Liver (tissue), 9 donors: ENCODE data around the gene MGP. TPM values are rescaled to one million over a fixed set of nuclear protein-coding genes. Genes with fewer than 3 reads are reported as not detected.

ENCODE experiments used
- DNase-seq: peaks from one replicate; pipeline ENCODE4 v3.0.0-alpha.2; 2017; ENCODE audit warnings: low spot score
- H3K27ac ChIP-seq, 2 donors: one replicate each; pipeline ENCODE4 v1.7.0; 2013; ENCODE audit warnings: inconsistent platforms in 2 of 2, low read length in 2 of 2, control low read depth in 1 of 2, low read depth in 1 of 2, mild to moderate bottlenecking in 1 of 2
- H3K27me3 ChIP-seq, 4 donors: one replicate each; pipeline versions ENCODE4 v1.6.1 to v1.7.0; 2013; ENCODE audit warnings: low read length in 3 of 4, inconsistent platforms in 1 of 4, mild to moderate bottlenecking in 1 of 4, moderate library complexity in 1 of 4; ENCODE audit not compliant: control insufficient read depth in 4 of 4, insufficient read depth in 4 of 4
- H3K36me3 ChIP-seq, 4 donors: one replicate each; pipeline versions ENCODE4 v1.6.1 to v1.7.0; 2013; ENCODE audit warnings: low read length in 3 of 4, mild to moderate bottlenecking in 3 of 4, low read depth in 1 of 4, moderate library complexity in 1 of 4; ENCODE audit not compliant: control insufficient read depth in 4 of 4, insufficient read depth in 3 of 4
- H3K4me1 ChIP-seq, 4 donors: one replicate each; pipeline versions ENCODE4 v1.6.1 to v1.7.0; 2013; ENCODE audit warnings: low read length in 3 of 4, mild to moderate bottlenecking in 3 of 4, moderate library complexity in 1 of 4; ENCODE audit not compliant: control insufficient read depth in 4 of 4, insufficient read depth in 4 of 4
- H3K4me3 ChIP-seq, 3 donors: one replicate each; pipeline versions ENCODE4 v1.6.1 to v1.7.0; 2013; ENCODE audit warnings: low read length in 3 of 3, control low read depth in 1 of 3, low read depth in 1 of 3, mild to moderate bottlenecking in 1 of 3
- H3K9ac ChIP-seq, 2 donors: one replicate each; pipeline ENCODE4 v1.7.0; 2013; ENCODE audit warnings: low read length in 2 of 2, mild to moderate bottlenecking in 2 of 2, moderate library complexity in 2 of 2, control low read depth in 1 of 2, low read depth in 1 of 2
- H3K9me3 ChIP-seq, 4 donors: one replicate each; pipeline versions ENCODE4 v1.6.1 to v1.7.0; 2013; ENCODE audit warnings: low read length in 3 of 4; ENCODE audit not compliant: control insufficient read depth in 4 of 4
- CTCF ChIP-seq: fragments of 150-350 bp; IDR thresholded peaks from 2 replicates; pipeline ENCODE4 v1.5.1; 2017; ENCODE audit warnings: improper control_type of control experiment, low read depth, low read length; ENCODE audit not compliant: missing input control
- FOXA1 ChIP-seq: IDR thresholded peaks from 2 replicates; pipeline ENCODE4 v1.6.1; 2016; ENCODE audit warnings: antibody characterized with exemption
- FOXA2 ChIP-seq: IDR thresholded peaks from 2 replicates; pipeline ENCODE4 v1.6.1; 2016; ENCODE audit warnings: antibody characterized with exemption
- GABPA ChIP-seq, 2 donors: IDR thresholded peaks in 1 of 2; conservative IDR thresholded peaks in 1 of 2; 2 replicates each; pipeline ENCODE4 v1.6.1; 2016; ENCODE audit warnings: antibody characterized with exemption in 2 of 2, mild to moderate bottlenecking in 1 of 2, moderate library complexity in 1 of 2
- HNF4A ChIP-seq, 2 donors: conservative IDR thresholded peaks; 2 replicates each; pipeline ENCODE4 v1.6.1; 2016; ENCODE audit warnings: antibody characterized with exemption in 2 of 2, mild to moderate bottlenecking in 2 of 2
- HNF4G ChIP-seq: IDR thresholded peaks from 2 replicates; pipeline ENCODE4 v1.6.1; 2016; ENCODE audit warnings: antibody characterized with exemption
- JUND ChIP-seq, 2 donors: IDR thresholded peaks; 2 replicates each; pipeline ENCODE4 v1.6.1; 2016; ENCODE audit warnings: antibody characterized with exemption in 2 of 2
- NR2F2 ChIP-seq: IDR thresholded peaks from 2 replicates; pipeline ENCODE4 v1.6.1; 2016; ENCODE audit warnings: antibody characterized with exemption
- RAD21 ChIP-seq, 2 donors: IDR thresholded peaks; 2 replicates each; pipeline ENCODE4 v1.6.1; 2016; ENCODE audit warnings: antibody characterized with exemption in 2 of 2, mild to moderate bottlenecking in 2 of 2
- RXRA ChIP-seq, 2 donors: IDR thresholded peaks; 2 replicates each; pipeline ENCODE4 v1.6.1; 2017 to 2018; ENCODE audit warnings: antibody characterized with exemption in 2 of 2, mild to moderate bottlenecking in 1 of 2
- SP1 ChIP-seq: IDR thresholded peaks from 2 replicates; pipeline ENCODE4 v1.6.1; 2018; ENCODE audit warnings: antibody characterized with exemption, mild to moderate bottlenecking
- TAF1 ChIP-seq: conservative IDR thresholded peaks from 2 replicates; pipeline ENCODE4 v1.6.1; 2016; ENCODE audit warnings: antibody characterized with exemption, mild to moderate bottlenecking
- YY1 ChIP-seq: IDR thresholded peaks from 2 replicates; pipeline ENCODE4 v1.6.1; 2016; ENCODE audit warnings: antibody characterized with exemption, mild to moderate bottlenecking
- WGBS: extraction: QIAGEN DNeasy Blood & Tissue Kit; methylation state at CpG from one replicate; pipeline ENCODE4 v1.1.7; 2013; 5-methylcytosine and 5-hydroxymethylcytosine counted together
- polyA plus RNA-seq, 2 donors: library from polyadenylated mRNA; stranded (reverse) in 1 of 2; unstranded in 1 of 2; fragments of 200-250 nt in 1 of 2; fragments of >200 nt in 1 of 2; fragmentation: Nextera tagmentation in 1 of 2; extraction: Ambion mirVana in 1 of 2; gene quantifications; one replicate each; pipeline versions ENCODE4 v1.2.1 to v1.2.3, GENCODE V29; 2013 to 2015
- total RNA-seq, 2 donors: library from RNA; depleted of rRNA; stranded (reverse); fragments of >200 nt; gene quantifications; one replicate each; pipeline ENCODE4 v1.2.3, GENCODE V29; 2014
- TF ChIP-seq, protein P1 (sequence below): IDR thresholded peaks from 2 replicates; pipeline ENCODE4 v1.6.1; 2016; ENCODE audit warnings: antibody characterized with exemption
- TF ChIP-seq, protein P2 (sequence below): IDR thresholded peaks from 2 replicates; pipeline ENCODE4 v1.6.1; 2016; ENCODE audit warnings: antibody characterized with exemption
- TF ChIP-seq, protein P3 (sequence below): IDR thresholded peaks from 2 replicates; pipeline ENCODE4 v1.6.1; 2016; ENCODE audit warnings: antibody characterized with exemption
- donor health status: healthy.
- donor health status: healthy.
- donor health status: healthy.
- donor health status: healthy.
- donor health status: healthy.

MGP gene
- total and polyA plus RNA-seq, 4 donors = 0.98 to 20.7 (median 11.0) TPM

DNA sequence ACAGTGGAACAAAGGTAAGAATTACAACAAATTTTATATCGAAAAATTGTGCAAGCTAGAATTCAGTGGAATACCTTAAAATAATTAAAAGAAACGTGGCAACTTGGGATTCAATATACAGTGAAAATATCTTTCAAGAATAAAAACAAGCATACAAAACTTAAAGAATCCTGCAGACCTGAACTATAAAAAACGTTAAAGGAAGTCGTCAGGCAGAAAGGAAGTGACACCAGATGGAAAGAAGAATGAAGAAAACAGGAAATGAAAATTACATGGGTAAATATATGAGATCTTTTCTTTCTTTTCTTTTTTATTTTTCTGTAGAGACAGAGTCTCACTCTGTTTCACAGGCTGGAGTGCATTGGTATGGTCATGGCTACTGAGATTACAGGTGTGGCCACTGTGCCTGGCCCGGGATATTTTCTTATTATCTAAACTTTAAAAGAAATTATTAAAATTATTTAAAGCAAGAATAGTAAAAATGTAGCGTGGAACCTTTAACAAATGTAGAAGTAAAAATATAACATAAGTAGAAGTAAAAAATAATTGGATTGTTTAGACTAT is 4.7 kb downstream of the MGP start:
- no peaks in the 10 kb centered on the region for H3K36me3 ChIP-seq
- H3K27ac ChIP-seq = no peak overlapping the region
- H3K9ac ChIP-seq = no peak overlapping the region
- no peak for DNase-seq
- H3K4me1 ChIP-seq = peaks cover 0 to 3% (median under 1%) of the 10 kb centered on the region in 4 donors
- no peaks in the 10 kb centered on the region for H3K9me3 ChIP-seq
- WGBS = 74% methylated on average over 6 of the region's 6 CpGs
- no peak for TF ChIP-seq CTCF
- TF ChIP-seq, protein P1, sequence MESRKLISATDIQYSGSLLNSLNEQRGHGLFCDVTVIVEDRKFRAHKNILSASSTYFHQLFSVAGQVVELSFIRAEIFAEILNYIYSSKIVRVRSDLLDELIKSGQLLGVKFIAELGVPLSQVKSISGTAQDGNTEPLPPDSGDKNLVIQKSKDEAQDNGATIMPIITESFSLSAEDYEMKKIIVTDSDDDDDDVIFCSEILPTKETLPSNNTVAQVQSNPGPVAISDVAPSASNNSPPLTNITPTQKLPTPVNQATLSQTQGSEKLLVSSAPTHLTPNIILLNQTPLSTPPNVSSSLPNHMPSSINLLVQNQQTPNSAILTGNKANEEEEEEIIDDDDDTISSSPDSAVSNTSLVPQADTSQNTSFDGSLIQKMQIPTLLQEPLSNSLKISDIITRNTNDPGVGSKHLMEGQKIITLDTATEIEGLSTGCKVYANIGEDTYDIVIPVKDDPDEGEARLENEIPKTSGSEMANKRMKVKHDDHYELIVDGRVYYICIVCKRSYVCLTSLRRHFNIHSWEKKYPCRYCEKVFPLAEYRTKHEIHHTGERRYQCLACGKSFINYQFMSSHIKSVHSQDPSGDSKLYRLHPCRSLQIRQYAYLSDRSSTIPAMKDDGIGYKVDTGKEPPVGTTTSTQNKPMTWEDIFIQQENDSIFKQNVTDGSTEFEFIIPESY = no peak
- TF ChIP-seq YY1 = no peak
- no peak for TF ChIP-seq HNF4G
- no peak for TF ChIP-seq RXRA (IDR thresholded peaks at IDR 0.05)
- TF ChIP-seq, protein P2, sequence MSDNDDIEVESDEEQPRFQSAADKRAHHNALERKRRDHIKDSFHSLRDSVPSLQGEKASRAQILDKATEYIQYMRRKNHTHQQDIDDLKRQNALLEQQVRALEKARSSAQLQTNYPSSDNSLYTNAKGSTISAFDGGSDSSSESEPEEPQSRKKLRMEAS = no peak
- no peak overlapping the region for H3K4me3 ChIP-seq
- H3K27me3 ChIP-seq = no peaks in the 10 kb centered on the region

DNA sequence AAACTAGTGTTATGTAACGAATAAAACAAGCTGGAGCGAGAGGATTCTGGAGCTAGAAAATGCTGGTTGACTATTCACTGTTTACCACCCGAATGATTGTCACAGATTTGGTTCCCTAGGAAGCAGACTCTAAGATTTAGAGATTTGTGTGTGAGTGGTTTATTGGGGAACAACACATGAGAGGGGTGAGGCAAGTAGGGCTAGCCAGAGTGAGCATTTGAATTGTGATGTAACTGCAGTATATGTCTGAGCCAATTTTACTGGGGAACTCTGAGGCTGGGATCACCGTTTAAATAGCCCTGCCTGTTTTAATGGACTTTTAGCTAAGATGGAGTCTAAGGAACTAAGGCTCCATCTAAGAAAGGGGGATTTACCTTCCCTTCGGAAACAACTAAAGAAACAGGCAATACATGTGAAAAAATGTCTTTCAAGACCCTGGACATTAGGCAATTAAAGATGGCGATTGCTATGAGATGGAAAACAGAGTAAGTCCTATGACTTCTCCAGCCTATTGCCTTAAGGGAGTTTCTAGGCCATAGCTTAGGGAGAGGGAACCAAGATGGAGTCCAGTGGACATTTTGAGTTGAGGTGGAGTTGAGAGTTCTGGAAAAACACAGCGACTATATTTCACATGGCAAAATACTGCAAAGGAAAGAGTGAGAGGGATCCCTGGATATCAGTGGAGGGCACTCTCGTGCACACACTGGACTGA is 6.3 kb downstream of the MGP start:
- H3K27ac ChIP-seq = no peak overlapping the region
- no peaks in the 10 kb centered on the region for H3K36me3 ChIP-seq
- H3K4me1 ChIP-seq = peaks cover 0 to 1% (median 0%) of the 10 kb centered on the region in 4 donors
- H3K4me3 ChIP-seq = no peak overlapping the region
- H3K27me3 ChIP-seq = no peaks in the 10 kb centered on the region
- WGBS = 92% methylated on average over 8 of the region's 8 CpGs
- DNase-seq = no peak
- H3K9me3 ChIP-seq = no peaks in the 10 kb centered on the region
- no peak for TF ChIP-seq RAD21 (IDR thresholded peaks at IDR 0.05)
- no peak for TF ChIP-seq TAF1
- no peak for TF ChIP-seq YY1
- no peak for TF ChIP-seq HNF4A (conservative IDR thresholded peaks at IDR 0.05)
- no peak for TF ChIP-seq HNF4G
- no peak for TF ChIP-seq SP1
- TF ChIP-seq, protein P2 = no peak
- no peak for TF ChIP-seq RXRA (IDR thresholded peaks at IDR 0.05)
- no peak overlapping the region for H3K9ac ChIP-seq

- DNase-seq = no peak
- WGBS = 89% methylated on average over 1 of the region's 1 CpG
- Histone ChIP-seq H3K27me3 (no peaks in the 10 kb centered on the region), H3K9ac (no peak overlapping the region), H3K9me3 (no peaks in the 10 kb centered on the region), H3K4me3 (no peak overlapping the region), H3K27ac (no peak overlapping the region), H3K4me1 (no peaks in the 10 kb centered on the region), H3K36me3 (no peaks in the 10 kb centered on the region)
- TF ChIP-seq GABPA (IDR thresholded peaks at IDR 0.05 in 1 of 2, conservative IDR thresholded peaks at IDR 0.05 in 1 of 2) = no peak
- TF ChIP-seq FOXA1 = no peak
- TF ChIP-seq NR2F2 = no peak
- TF ChIP-seq JUND (IDR thresholded peaks at IDR 0.05) = no peak
- no peak for TF ChIP-seq FOXA2
- TF ChIP-seq, protein P2 = no peak
- TF ChIP-seq HNF4G = no peak
- no peak for TF ChIP-seq CTCF
- TF ChIP-seq, protein P1 = no peak
- TF ChIP-seq TAF1 = no peak
- no peak for TF ChIP-seq RXRA (IDR thresholded peaks at IDR 0.05)
- no peak for TF ChIP-seq YY1
- TF ChIP-seq, protein P3, sequence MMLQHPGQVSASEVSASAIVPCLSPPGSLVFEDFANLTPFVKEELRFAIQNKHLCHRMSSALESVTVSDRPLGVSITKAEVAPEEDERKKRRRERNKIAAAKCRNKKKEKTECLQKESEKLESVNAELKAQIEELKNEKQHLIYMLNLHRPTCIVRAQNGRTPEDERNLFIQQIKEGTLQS = no peak
- TF ChIP-seq RAD21 (IDR thresholded peaks at IDR 0.05) = no peak
These were observed 7.2 kb downstream of the MGP start for GRCh38 chr12:14878488-14878887.
